DND-41 (cell line): ENCODE data around the gene TRIM68.

Source experiments
- ATAC-seq: fragments of 200-7000 bp; cut with Tn5 transposase; 3 replicates; pipeline ENCODE4 v1.9.1; 2021; ENCODE audit warnings: low read depth; ENCODE audit not compliant: insufficient read depth
- DNase-seq: peaks from one replicate; pipeline ENCODE4 v3.0.0-alpha.2; 2020
- H2AFZ ChIP-seq: 2 replicates; pipeline ENCODE4 v1.6.0; 2012; ENCODE audit warnings: low read depth, low read length
- H3K27ac ChIP-seq: 2 replicates; pipeline ENCODE4 v1.5.1; 2012; ENCODE audit warnings: low read length, inconsistent platforms
- H3K27me3 ChIP-seq: fragments of 200-600 bp; sonication (generic); 2 replicates; pipeline ENCODE4 v1.6.0; 2012; ENCODE audit warnings: low read length, mild to moderate bottlenecking, inconsistent platforms; ENCODE audit not compliant: insufficient read depth, poor library complexity
- H3K36me3 ChIP-seq: 2 replicates; pipeline ENCODE4 v1.5.1; 2012; ENCODE audit warnings: low read length, inconsistent platforms; ENCODE audit not compliant: insufficient read depth
- H3K4me1 ChIP-seq: 2 replicates; pipeline ENCODE4 v1.5.1; 2012; ENCODE audit warnings: mild to moderate bottlenecking, low read length; ENCODE audit not compliant: insufficient read depth
- H3K4me2 ChIP-seq: 2 replicates; pipeline ENCODE4 v1.6.0; 2012; ENCODE audit warnings: mild to moderate bottlenecking, moderate library complexity, low read length, inconsistent platforms; ENCODE audit not compliant: insufficient read depth
- H3K4me3 ChIP-seq, 2 experiments: fragments of 200-600 bp in 1 of 2; shearing (Covaris generic) in 1 of 2; 2 replicates each; pipeline ENCODE4 v1.5.1; 2012 to 2016; ENCODE audit warnings: inconsistent platforms in 2 of 2, low read length in 2 of 2, mild to moderate bottlenecking in 2 of 2, low read depth in 1 of 2, moderate library complexity in 1 of 2
- H3K79me2 ChIP-seq: 2 replicates; pipeline ENCODE4 v1.6.0; 2012; ENCODE audit warnings: low read length, inconsistent platforms; ENCODE audit not compliant: insufficient read depth
- H3K9ac ChIP-seq: 2 replicates; pipeline ENCODE4 v1.6.0; 2012; ENCODE audit warnings: low read depth, mild to moderate bottlenecking, inconsistent platforms, low read length, moderate library complexity
- H3K9me3 ChIP-seq: 2 replicates; pipeline ENCODE4 v1.5.1; 2012; ENCODE audit warnings: low read length, moderate library complexity, mild to moderate bottlenecking, inconsistent platforms; ENCODE audit not compliant: insufficient read depth, severe bottlenecking
- H4K20me1 ChIP-seq: 2 replicates; pipeline ENCODE4 v1.6.0; 2012; ENCODE audit warnings: low read length; ENCODE audit not compliant: insufficient read depth
- EZH2 ChIP-seq: IDR thresholded peaks from 3 replicates; pipeline ENCODE4 v1.6.1; 2012; ENCODE audit warnings: borderline replicate concordance, low read depth, mild to moderate bottlenecking, moderate library complexity, low read length, inconsistent platforms; ENCODE audit not compliant: severe bottlenecking
- TF ChIP-seq, protein P1 (sequence below): IDR thresholded peaks from 2 replicates; pipeline ENCODE4 v1.5.1; 2012; ENCODE audit warnings: borderline replicate concordance, low read length, moderate library complexity, mild to moderate bottlenecking; ENCODE audit not compliant: poor library complexity, severe bottlenecking; ENCODE audit errors: extremely low read depth

The TRIM68 gene

DNA sequence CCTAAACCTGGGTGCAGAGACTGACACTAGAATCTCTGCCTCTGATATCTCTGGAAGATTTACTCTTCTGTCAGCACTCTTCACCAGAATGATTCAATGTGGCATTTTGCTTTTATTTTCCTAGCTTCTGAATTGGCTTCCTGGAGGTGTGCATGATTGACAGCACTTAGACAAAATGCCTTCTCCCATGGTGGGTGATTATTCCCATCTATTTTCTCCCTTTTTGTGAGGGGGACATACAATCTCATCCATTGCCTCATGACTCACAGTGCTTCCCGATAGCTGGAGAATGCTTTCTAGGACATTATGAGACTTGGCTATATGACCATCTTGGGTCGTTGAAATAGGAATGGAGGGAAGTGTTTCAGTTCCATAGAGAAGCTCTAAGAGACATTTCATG is 4.0 kb upstream of the TRIM68 start:
- H3K9ac ChIP-seq, result no peak overlapping the region
- DNase-seq (no peak), ATAC-seq (no peak)
- no peaks in the 10 kb centered on the region for H3K9me3 ChIP-seq
- H3K27me3 ChIP-seq, result no peaks in the 10 kb centered on the region
- TF ChIP-seq EZH2, result no peak
- TF ChIP-seq, protein P1, sequence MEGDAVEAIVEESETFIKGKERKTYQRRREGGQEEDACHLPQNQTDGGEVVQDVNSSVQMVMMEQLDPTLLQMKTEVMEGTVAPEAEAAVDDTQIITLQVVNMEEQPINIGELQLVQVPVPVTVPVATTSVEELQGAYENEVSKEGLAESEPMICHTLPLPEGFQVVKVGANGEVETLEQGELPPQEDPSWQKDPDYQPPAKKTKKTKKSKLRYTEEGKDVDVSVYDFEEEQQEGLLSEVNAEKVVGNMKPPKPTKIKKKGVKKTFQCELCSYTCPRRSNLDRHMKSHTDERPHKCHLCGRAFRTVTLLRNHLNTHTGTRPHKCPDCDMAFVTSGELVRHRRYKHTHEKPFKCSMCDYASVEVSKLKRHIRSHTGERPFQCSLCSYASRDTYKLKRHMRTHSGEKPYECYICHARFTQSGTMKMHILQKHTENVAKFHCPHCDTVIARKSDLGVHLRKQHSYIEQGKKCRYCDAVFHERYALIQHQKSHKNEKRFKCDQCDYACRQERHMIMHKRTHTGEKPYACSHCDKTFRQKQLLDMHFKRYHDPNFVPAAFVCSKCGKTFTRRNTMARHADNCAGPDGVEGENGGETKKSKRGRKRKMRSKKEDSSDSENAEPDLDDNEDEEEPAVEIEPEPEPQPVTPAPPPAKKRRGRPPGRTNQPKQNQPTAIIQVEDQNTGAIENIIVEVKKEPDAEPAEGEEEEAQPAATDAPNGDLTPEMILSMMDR, result no peak
- H3K36me3 ChIP-seq, result no peaks in the 10 kb centered on the region; the same call in 1 of the 2 replicates
- no peak overlapping the region for H3K4me3 ChIP-seq
- H3K4me2 ChIP-seq, result no peak overlapping the region
- peaks cover 18% of the 10 kb centered on the region for H3K4me1 ChIP-seq
- no peaks in the 10 kb centered on the region for H4K20me1 ChIP-seq
- peaks cover 8% of the 10 kb centered on the region for H3K79me2 ChIP-seq
- H3K27ac ChIP-seq, result no peak overlapping the region
- H2AFZ ChIP-seq, result no peak overlapping the region

DNA sequence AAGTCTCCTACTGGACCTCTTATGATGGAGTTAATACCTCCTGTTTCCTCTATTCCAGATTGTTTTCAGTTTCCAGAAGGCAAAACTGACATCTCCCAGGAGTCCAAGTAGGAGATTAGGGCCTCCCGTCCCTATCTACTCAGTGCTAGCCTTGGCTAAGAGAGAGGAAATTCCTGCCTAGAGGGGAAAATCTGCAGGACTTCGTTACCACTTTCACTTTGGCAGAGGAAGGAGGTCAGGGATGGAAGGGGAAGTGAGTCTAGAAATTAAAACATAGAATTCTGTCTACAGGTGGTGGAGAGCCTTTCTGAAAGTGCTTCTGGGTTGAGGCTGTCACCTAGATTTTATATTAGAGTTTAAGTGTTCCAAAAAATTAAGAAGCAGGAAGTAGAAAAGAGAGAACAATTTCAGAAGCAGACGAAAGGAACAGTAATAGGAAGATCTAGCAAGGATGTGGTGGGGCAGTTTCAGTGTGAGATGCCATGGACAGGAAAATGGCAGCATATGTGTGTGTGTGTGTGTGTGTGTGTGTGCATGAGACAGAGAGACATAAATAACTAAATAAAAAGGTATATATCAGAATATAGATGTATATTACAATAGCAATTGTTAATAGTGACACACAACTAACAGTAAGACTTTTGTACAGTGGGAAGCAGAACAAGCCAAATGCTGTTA is 2.4 kb upstream of the TRIM68 start:
- DNase-seq (no peak), ATAC-seq (no peak)
- H3K9me3 ChIP-seq, result no peaks in the 10 kb centered on the region
- TF ChIP-seq, protein P1, result no peak
- no peak for TF ChIP-seq EZH2
- no peak overlapping the region for H3K9ac ChIP-seq
- peaks cover 13% of the 10 kb centered on the region for H3K79me2 ChIP-seq
- H3K4me3 ChIP-seq, result no peak overlapping the region
- H2AFZ ChIP-seq, result peak overlapping the region; percentile 95
- H3K27ac ChIP-seq, result no peak overlapping the region
- H3K4me2 ChIP-seq, result peak overlapping the region; percentile 35; the same call in 1 of the 2 replicates
- H3K4me1 ChIP-seq, result peaks cover 29% of the 10 kb centered on the region
- H3K27me3 ChIP-seq, result no peaks in the 10 kb centered on the region
- H3K36me3 ChIP-seq, result peaks cover 2% of the 10 kb centered on the region; the same call in 1 of the 2 replicates
- no peaks in the 10 kb centered on the region for H4K20me1 ChIP-seq

- Histone ChIP-seq H3K4me3 (peak overlapping the region; percentile 51 to 70), H3K4me2 (peak overlapping the region; percentile 80), H2AFZ (peak overlapping the region; percentile 82), H3K79me2 (peaks cover 13% of the 10 kb centered on the region), H3K4me1 (peaks cover 29% of the 10 kb centered on the region), H3K36me3 (peaks cover 33% of the 10 kb centered on the region), H3K27ac (peak overlapping the region; percentile 81), H3K27me3 (no peaks in the 10 kb centered on the region), H3K9ac (peak overlapping the region; percentile 83), H3K9me3 (no peaks in the 10 kb centered on the region), H4K20me1 (no peaks in the 10 kb centered on the region)
- DNase-seq, result no peak
- TF ChIP-seq EZH2, result no peak
- TF ChIP-seq, protein P1, result no peak
- no peak for ATAC-seq
These were observed 935 bp downstream of the TRIM68 start for GRCh38 chr11:4607096-4607495.
